ENCODE data around the gene RCC1.
"Not testable (repeated sequence)": the region's sequence is repeated elsewhere in the genome, so short reads cannot be mapped to it uniquely, and the experiment has no call there.

Gene RCC1

GRCh38 chr1:28503117-28503516 lies 2.7 kb upstream of the RCC1 start:
- Mint-ChIP-seq H3K9me3 (no peaks in the 10 kb centered on the region), H3K27me3 (no peaks in the 10 kb centered on the region), H3K4me3 (no peak overlapping the region), H3K27ac (no peak overlapping the region), H3K36me3 (ENCODE audit: insufficient read depth) (peaks cover 40% of the 10 kb centered on the region), H3K4me1 (ENCODE audit: low read depth in 2 of 2) (peaks cover 14 to 24% of the 10 kb centered on the region in 2 donors)
- ATAC-seq (replicated peaks) (no peak), DNase-seq (no peak)

- peak overlapping the region; percentile 98 for H3K27ac Mint-ChIP-seq
- H3K36me3 Mint-ChIP-seq (ENCODE audit: insufficient read depth) = peaks cover 73% of the 10 kb centered on the region
- H3K9me3 Mint-ChIP-seq = no peaks in the 10 kb centered on the region
- H3K27me3 Mint-ChIP-seq = no peaks in the 10 kb centered on the region
- H3K4me1 Mint-ChIP-seq (ENCODE audit: low read depth in 2 of 2) = peaks cover 45 to 58% of the 10 kb centered on the region in 2 donors
- peak overlapping the region; percentile 98 to 100 for H3K4me3 Mint-ChIP-seq
- no peak for ATAC-seq (replicated peaks)
- DNase-seq = no peak
These were observed 1.0 kb downstream of the RCC1 start for GRCh38 chr1:28506907-28507246.

GRCh38 chr1:28507247-28507645 lies 1.4 kb downstream of the RCC1 start:
- H3K4me1 Mint-ChIP-seq (ENCODE audit: low read depth in 2 of 2) = peaks cover 49 to 61% of the 10 kb centered on the region in 2 donors

GRCh38 chr1:28507646-28508434 lies 2.0 kb downstream of the RCC1 start:
- no peaks in the 10 kb centered on the region for H3K9me3 Mint-ChIP-seq
- H3K36me3 Mint-ChIP-seq (ENCODE audit: insufficient read depth) = peaks cover 83% of the 10 kb centered on the region
- peaks cover 54 to 67% of the 10 kb centered on the region in 2 donors for H3K4me1 Mint-ChIP-seq (ENCODE audit: low read depth in 2 of 2)
- peak overlapping the region; percentile 98 to 100 for H3K4me3 Mint-ChIP-seq
- no peaks in the 10 kb centered on the region for H3K27me3 Mint-ChIP-seq
- ATAC-seq (replicated peaks) = no peak
- peak overlapping the region; percentile 98 for H3K27ac Mint-ChIP-seq
- DNase-seq = no peak

More at GRCh38 chr1:28507247-28507645, 1.4 kb downstream of the RCC1 start:
- ATAC-seq (replicated peaks) = no peak
- DNase-seq = no peak
- no peaks in the 10 kb centered on the region for H3K27me3 Mint-ChIP-seq
- H3K36me3 Mint-ChIP-seq (ENCODE audit: insufficient read depth) = peaks cover 77% of the 10 kb centered on the region
- no peaks in the 10 kb centered on the region for H3K9me3 Mint-ChIP-seq
- H3K27ac Mint-ChIP-seq = peak overlapping the region; percentile 98
- peak overlapping the region; percentile 98 to 100 for H3K4me3 Mint-ChIP-seq

- Mint-ChIP-seq H3K27me3 (no peaks in the 10 kb centered on the region), H3K4me3 (peak overlapping the region; percentile 98 to 100), H3K36me3 (ENCODE audit: insufficient read depth) (peaks cover 89% of the 10 kb centered on the region), H3K4me1 (ENCODE audit: low read depth in 2 of 2) (peaks cover 54 to 67% of the 10 kb centered on the region in 2 donors), H3K27ac (peak overlapping the region; percentile 92 to 98), H3K9me3 (no peaks in the 10 kb centered on the region)
- DNase-seq = no peak
- ATAC-seq (replicated peaks) = no peak
These were observed 2.6 kb downstream of the RCC1 start for GRCh38 chr1:28508435-28508754.

- ATAC-seq (replicated peaks) = no peak
- H3K9me3 Mint-ChIP-seq = no peaks in the 10 kb centered on the region
- DNase-seq = no peak
- H3K4me3 Mint-ChIP-seq = peak overlapping the region; percentile 98 to 100
- peak overlapping the region; percentile 92 for H3K27ac Mint-ChIP-seq
- H3K36me3 Mint-ChIP-seq (ENCODE audit: insufficient read depth) = peaks cover 96% of the 10 kb centered on the region
- H3K27me3 Mint-ChIP-seq = no peaks in the 10 kb centered on the region
- H3K4me1 Mint-ChIP-seq (ENCODE audit: low read depth in 2 of 2) = peaks cover 54 to 67% of the 10 kb centered on the region in 2 donors
These were observed 3.9 kb downstream of the RCC1 start for GRCh38 chr1:28509705-28510272.

- H3K36me3 Mint-ChIP-seq (ENCODE audit: insufficient read depth) = peaks cover 99% of the 10 kb centered on the region
- H3K27ac Mint-ChIP-seq = peak overlapping the region; percentile 92
- peaks cover 52 to 64% of the 10 kb centered on the region in 2 donors for H3K4me1 Mint-ChIP-seq (ENCODE audit: low read depth in 2 of 2)
- DNase-seq (no peak), ATAC-seq (replicated peaks) (peak; percentile 10)
- no peaks in the 10 kb centered on the region for H3K27me3 Mint-ChIP-seq
- H3K9me3 Mint-ChIP-seq = no peaks in the 10 kb centered on the region
- H3K4me3 Mint-ChIP-seq = peak overlapping the region; percentile 98 to 100
These were observed 4.6 kb downstream of the RCC1 start for GRCh38 chr1:28510273-28510969.

GRCh38 chr1:28510970-28511440 lies 5.2 kb downstream of the RCC1 start:
- peak overlapping the region; percentile 98 to 100 for H3K4me3 Mint-ChIP-seq
- no peak for ATAC-seq (replicated peaks)
- peaks cover 94% of the 10 kb centered on the region for H3K36me3 Mint-ChIP-seq (ENCODE audit: insufficient read depth)
- H3K4me1 Mint-ChIP-seq (ENCODE audit: low read depth in 2 of 2) = peaks cover 46 to 58% of the 10 kb centered on the region in 2 donors
- no peaks in the 10 kb centered on the region for H3K27me3 Mint-ChIP-seq
- DNase-seq = no peak
- H3K27ac Mint-ChIP-seq = peak overlapping the region; percentile 92
- H3K9me3 Mint-ChIP-seq = no peaks in the 10 kb centered on the region

GRCh38 chr1:28512058-28512611 lies 6.3 kb downstream of the RCC1 start:
- H3K36me3 Mint-ChIP-seq (ENCODE audit: insufficient read depth) = peaks cover 83% of the 10 kb centered on the region
- H3K27me3 Mint-ChIP-seq = no peaks in the 10 kb centered on the region
- ATAC-seq (replicated peaks) (no peak), DNase-seq (no peak)
- peak overlapping the region; percentile 98 to 100 for H3K4me3 Mint-ChIP-seq
- peaks cover 44 to 53% of the 10 kb centered on the region in 2 donors for H3K4me1 Mint-ChIP-seq (ENCODE audit: low read depth in 2 of 2)
- no peaks in the 10 kb centered on the region for H3K9me3 Mint-ChIP-seq
- H3K27ac Mint-ChIP-seq = peak overlapping the region; percentile 86 to 92

GRCh38 chr1:28514445-28514933 lies 8.6 kb downstream of the RCC1 start:
- peaks cover 70% of the 10 kb centered on the region for H3K36me3 Mint-ChIP-seq (ENCODE audit: insufficient read depth)
- peaks cover 41 to 44% of the 10 kb centered on the region in 2 donors for H3K4me1 Mint-ChIP-seq (ENCODE audit: low read depth in 2 of 2)
- not testable (repeated sequence) for H3K4me3 Mint-ChIP-seq; H3K27me3 Mint-ChIP-seq; H3K9me3 Mint-ChIP-seq; DNase-seq; ATAC-seq (replicated peaks)
- H3K27ac Mint-ChIP-seq = peak overlapping the region in 1 of 2 donors; percentile 80

GRCh38 chr1:28516518-28516956 lies 10.7 kb downstream of the RCC1 start:
- ATAC-seq (replicated peaks) (no peak), DNase-seq (no peak)
- H3K27me3 Mint-ChIP-seq = no peaks in the 10 kb centered on the region
- no peak overlapping the region for H3K4me3 Mint-ChIP-seq
- peaks cover 24 to 29% of the 10 kb centered on the region in 2 donors for H3K4me1 Mint-ChIP-seq (ENCODE audit: low read depth in 2 of 2)
- no peaks in the 10 kb centered on the region for H3K9me3 Mint-ChIP-seq
- peaks cover 50% of the 10 kb centered on the region for H3K36me3 Mint-ChIP-seq (ENCODE audit: insufficient read depth)
- peak overlapping the region in 1 of 2 donors; percentile 55 for H3K27ac Mint-ChIP-seq

- Mint-ChIP-seq H3K9me3 (no peaks in the 10 kb centered on the region), H3K27ac (peak overlapping the region; percentile 84 to 88), H3K4me3 (peak overlapping the region; percentile 83 to 84), H3K36me3 (ENCODE audit: insufficient read depth) (peaks cover 39% of the 10 kb centered on the region), H3K27me3 (no peaks in the 10 kb centered on the region), H3K4me1 (ENCODE audit: low read depth in 2 of 2) (peaks cover 17 to 24% of the 10 kb centered on the region in 2 donors)
- ATAC-seq (replicated peaks) = no peak
- no peak for DNase-seq
These were observed 11.8 kb downstream of the RCC1 start for GRCh38 chr1:28517649-28517999.
